Spinal cord (tissue), 10 donors: ENCODE data around the gene TMA7. TPM values are rescaled to one million over a fixed set of nuclear protein-coding genes. Genes with fewer than 3 reads are reported as not detected.

Source experiments
- DNase-seq, 6 donors: peaks; one replicate each; pipeline versions ENCODE4 v3.0.0 to v3.0.0-alpha.2; 2013 to 2015; ENCODE audit warnings: low spot score in 6 of 6, low read depth in 4 of 6
- H3K27ac ChIP-seq: one replicate; pipeline ENCODE4 v1.5.1; 2013; ENCODE audit warnings: low read depth, low read length, control low read depth
- H3K27me3 ChIP-seq: one replicate; pipeline ENCODE4 v1.6.1; 2013; ENCODE audit warnings: low read length; ENCODE audit not compliant: control insufficient read depth, insufficient read depth
- H3K36me3 ChIP-seq: one replicate; pipeline ENCODE4 v1.6.1; 2013; ENCODE audit warnings: low read length; ENCODE audit not compliant: control insufficient read depth, insufficient read depth
- H3K4me1 ChIP-seq: one replicate; pipeline ENCODE4 v1.6.1; 2013; ENCODE audit warnings: low read length; ENCODE audit not compliant: control insufficient read depth, insufficient read depth
- H3K4me3 ChIP-seq: one replicate; pipeline ENCODE4 v1.5.1; 2013; ENCODE audit warnings: low read depth, low read length, control low read depth
- H3K9me3 ChIP-seq: one replicate; pipeline ENCODE4 v1.6.1; 2013; ENCODE audit warnings: low read length; ENCODE audit not compliant: control insufficient read depth, insufficient read depth
- WGBS: methylation state at CpG from one replicate; pipeline ENCODE4 v1.1.5; 2013; ENCODE audit warnings: missing lambda C conversion rate; ENCODE audit not compliant: insufficient coverage; 5-methylcytosine and 5-hydroxymethylcytosine counted together
- polyA plus RNA-seq, 2 donors: library from polyadenylated mRNA; unstranded; fragments of 120-200 nt; gene quantifications; one replicate each; pipeline ENCODE4 v1.2.1, GENCODE V29; 2013; ENCODE audit not compliant: insufficient read length in 2 of 2
- total RNA-seq, 2 donors: library from RNA; depleted of rRNA in 1 of 2; stranded (reverse); fragments of 120-200 nt in 1 of 2; fragments of >200 nt in 1 of 2; gene quantifications; one replicate each; pipeline versions ENCODE4 v1.2.3 to v1.2.4, GENCODE V29; 2013 to 2014
- donor health status: healthy.

TMA7 gene
- total and polyA plus RNA-seq, 4 donors, result 120 to 435 (median 331) TPM

- Histone ChIP-seq H3K9me3 (no peaks in the 10 kb centered on the region), H3K36me3 (peaks cover 45% of the 10 kb centered on the region), H3K27ac (peak overlapping the region; percentile 78), H3K4me1 (peaks cover 70% of the 10 kb centered on the region), H3K4me3 (no peak overlapping the region), H3K27me3 (no peaks in the 10 kb centered on the region)
- WGBS, result 43% methylated on average over 9 of the region's 9 CpGs
- DNase-seq, result peak in 2 of 6 donors; percentile 29 to 40
Measured at GRCh38 chr3:48427630-48427962, 12.5 kb upstream of the TMA7 start.

- no peaks in the 10 kb centered on the region for H3K27me3 ChIP-seq
- H3K4me1 ChIP-seq, result peaks cover 65% of the 10 kb centered on the region
- H3K9me3 ChIP-seq, result no peaks in the 10 kb centered on the region
- WGBS, result 17% methylated on average over 7 of the region's 7 CpGs
- peak in 1 of 6 donors; percentile 44 for DNase-seq
- H3K36me3 ChIP-seq, result peaks cover 45% of the 10 kb centered on the region
- peak overlapping the region; percentile 49 for H3K4me3 ChIP-seq
- H3K27ac ChIP-seq, result peak overlapping the region; percentile 78
Measured at GRCh38 chr3:48428088-48428571, 11.9 kb upstream of the TMA7 start.

- 0% methylated on average over 52 of the region's 60 CpGs for WGBS
- Histone ChIP-seq H3K27me3 (no peaks in the 10 kb centered on the region), H3K9me3 (no peaks in the 10 kb centered on the region), H3K4me1 (peaks cover 59% of the 10 kb centered on the region), H3K4me3 (peak overlapping the region; percentile 49), H3K36me3 (peaks cover 45% of the 10 kb centered on the region), H3K27ac (peak overlapping the region; percentile 78)
- peak in 2 of 6 donors; percentile 91 for DNase-seq
Measured at GRCh38 chr3:48428572-48429316, 11.3 kb upstream of the TMA7 start.

DNA sequence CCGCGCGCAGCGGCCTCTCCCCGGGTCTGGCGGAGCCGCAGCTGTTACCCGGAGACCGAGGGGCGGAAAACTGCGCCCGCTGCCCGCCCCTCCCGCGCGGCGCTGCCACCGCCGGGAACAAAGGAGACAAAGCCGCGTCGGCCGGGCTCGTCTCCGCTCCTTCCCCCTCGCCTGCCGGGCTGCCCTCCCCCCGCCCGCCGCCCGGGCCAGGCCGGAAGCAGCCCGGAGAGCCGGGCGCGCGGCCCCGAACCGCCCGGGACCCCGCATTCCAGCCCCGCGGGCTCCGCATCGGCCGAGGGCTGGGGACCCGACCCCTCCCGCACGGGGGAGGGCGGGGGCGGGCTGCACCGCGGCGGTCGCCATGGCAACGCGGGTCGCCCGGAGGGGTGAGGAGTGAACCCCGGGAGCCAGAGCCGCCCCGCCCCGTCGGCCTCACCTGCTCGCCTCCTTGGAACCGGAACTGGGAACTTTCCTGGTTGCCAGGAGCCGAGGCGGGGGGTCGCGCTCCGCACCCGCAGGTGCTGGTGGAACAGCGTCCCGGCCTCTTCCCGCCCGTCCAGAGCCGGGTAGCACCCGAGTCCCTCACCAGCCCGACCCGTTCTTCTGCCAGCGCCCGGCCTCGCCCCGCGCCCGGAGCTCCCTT lies 10.6 kb upstream of the TMA7 start:
- H3K4me1 ChIP-seq, result peaks cover 52% of the 10 kb centered on the region
- WGBS, result under 1% methylated on average over 86 of the region's 86 CpGs
- DNase-seq, result peak in 2 of 6 donors; percentile 80 to 81
- no peaks in the 10 kb centered on the region for H3K9me3 ChIP-seq
- peak overlapping the region; percentile 78 for H3K27ac ChIP-seq
- peak overlapping the region; percentile 54 for H3K4me3 ChIP-seq
- peaks cover 41% of the 10 kb centered on the region for H3K36me3 ChIP-seq
- no peaks in the 10 kb centered on the region for H3K27me3 ChIP-seq

GRCh38 chr3:48429960-48430707 lies 9.9 kb upstream of the TMA7 start, which contains the start of gene PLXNB1:
TSS of gene PLXNB1 (minus strand) at chr3:48430086. CDS start at chr3:48424611, 5,475 bp downstream.
- Histone ChIP-seq H3K4me3 (peak within 1 kb of the TSS; percentile 54), H3K4me1 (peaks cover 45% of the 10 kb centered on the region), H3K9me3 (no peaks in the 10 kb centered on the region), H3K36me3 (peaks cover 40% of the 10 kb centered on the region), H3K27me3 (no peaks in the 10 kb centered on the region), H3K27ac (peak within 1 kb of the TSS; percentile 78)
- peak in 2 of 6 donors; percentile 67 to 75 for DNase-seq
- WGBS, result 10% methylated on average over 14 of the region's 15 CpGs

- H3K36me3 ChIP-seq, result peaks cover 35% of the 10 kb centered on the region
- H3K9me3 ChIP-seq, result no peaks in the 10 kb centered on the region
- H3K27ac ChIP-seq, result no peak overlapping the region
- no peak for DNase-seq
- no peaks in the 10 kb centered on the region for H3K27me3 ChIP-seq
- WGBS, result 89% methylated on average over 1 of the region's 1 CpG
- H3K4me1 ChIP-seq, result peaks cover 40% of the 10 kb centered on the region
- no peak overlapping the region for H3K4me3 ChIP-seq
Measured at GRCh38 chr3:48430708-48431101, 9.4 kb upstream of the TMA7 start.

GRCh38 chr3:48431224-48432029 lies 8.6 kb upstream of the TMA7 start:
- WGBS, result 100% methylated on average over 3 of the region's 8 CpGs
- DNase-seq, result no peak
- Histone ChIP-seq H3K9me3 (no peaks in the 10 kb centered on the region), H3K27ac (no peak overlapping the region), H3K27me3 (no peaks in the 10 kb centered on the region), H3K36me3 (peaks cover 35% of the 10 kb centered on the region), H3K4me3 (no peak overlapping the region), H3K4me1 (peaks cover 36% of the 10 kb centered on the region)

GRCh38 chr3:48432411-48433371 lies 7.4 kb upstream of the TMA7 start:
- Histone ChIP-seq H3K27ac (no peak overlapping the region), H3K36me3 (peaks cover 35% of the 10 kb centered on the region), H3K27me3 (no peaks in the 10 kb centered on the region), H3K4me1 (peaks cover 25% of the 10 kb centered on the region), H3K4me3 (no peak overlapping the region), H3K9me3 (no peaks in the 10 kb centered on the region)
- DNase-seq, result peak in 1 of 6 donors; percentile 7
- 69% methylated on average over 13 of the region's 16 CpGs for WGBS
